Smooth muscle cell of the umbilical artery (primary cell): ENCODE measurements around the gene GGPS1. TPM values are rescaled to one million over a fixed set of nuclear protein-coding genes. Genes with fewer than 3 reads are reported as not detected.

Experiments
- total RNA-seq: library from RNA; depleted of rRNA; stranded (reverse); fragments of >200 nt; gene quantifications from 2 replicates; pipeline ENCODE4 v1.2.3, GENCODE V29; 2014

GGPS1 gene
- total RNA-seq, result 16.9 and 30.4 TPM in 2 replicates

DNA sequence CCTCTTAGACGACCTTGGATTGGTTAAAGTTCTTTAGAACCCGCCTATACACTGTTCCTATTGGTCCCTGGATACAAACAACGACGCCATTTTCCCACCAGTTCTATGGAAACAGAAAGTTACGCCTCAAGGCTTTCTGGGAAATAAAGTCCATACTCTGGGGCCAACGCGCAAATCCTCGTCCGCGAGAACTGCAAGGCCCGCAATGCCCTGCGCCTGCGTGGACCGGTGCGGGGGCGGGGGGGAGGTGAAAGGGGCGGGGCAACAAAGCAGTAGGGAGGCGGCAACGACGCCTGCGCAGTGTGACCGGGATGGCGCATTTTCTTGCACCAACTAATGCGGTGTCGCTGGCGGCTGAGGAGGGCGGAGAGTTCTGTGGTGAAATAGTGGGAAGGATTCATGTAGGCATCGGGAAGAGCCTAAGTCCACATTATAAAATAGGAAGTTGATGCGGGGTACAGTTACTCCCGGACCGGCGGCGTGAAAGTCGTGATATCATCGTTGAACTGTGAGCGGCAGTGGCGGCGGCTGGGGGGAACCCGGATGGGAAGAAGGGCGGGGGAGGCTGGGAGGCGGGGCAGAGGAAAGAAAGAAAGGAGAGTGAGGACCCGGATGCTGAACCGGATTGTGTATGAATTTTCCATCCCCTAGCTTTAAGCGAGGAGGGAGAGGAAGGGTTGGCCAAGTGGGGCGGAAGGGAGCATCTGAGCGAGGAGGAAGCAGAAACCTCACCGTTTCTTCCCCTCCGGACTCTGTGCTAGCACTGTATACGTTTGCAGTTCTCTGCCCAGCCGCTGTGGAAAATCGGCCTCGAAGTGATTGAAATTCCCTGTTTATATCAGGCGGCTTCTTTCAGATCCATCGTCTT, at the start of gene GGPS1:
Gene GGPS1, plus strand, starts transcription at position 300 of the 868 bp plus-strand sequence. CDS start 6,695 bp downstream, outside the sequence.

GRCh38 chr1:235327559-235328270, 655 bp upstream of the GGPS1 start, which contains the start of gene ARID4B:
TSS of gene ARID4B (minus strand) at chr1:235328179. CDS start at chr1:235326919, 1,260 bp downstream.

GRCh38 chr1:235367000-235367908, 38.9 kb downstream of the GGPS1 start, which contains the start of gene TBCE:
TSS of gene TBCE (plus strand) at chr1:235367427. CDS start at chr1:235380050, 12,623 bp downstream.

Other genes with a start within 250 kb of the GGPS1 start
- 83.7 and 95.6 TPM in 2 replicates for gene TOMM20, start 199.7 kb upstream of the GGPS1 start, total RNA-seq
- gene RBM34, start 167.3 kb upstream of the GGPS1 start, total RNA-seq, result 52.6 and 76.3 TPM in 2 replicates
- 44.8 and 69.0 TPM in 2 replicates for gene ARID4B, start 391 bp upstream of the GGPS1 start, total RNA-seq
- gene TBCE, start 38.9 kb downstream of the GGPS1 start, total RNA-seq, result 20.2 and 33.1 TPM in 2 replicates
- gene B3GALNT2, start 175.9 kb downstream of the GGPS1 start, total RNA-seq, result 49.6 and 53.2 TPM in 2 replicates